Activated naive CD8-positive, alpha-beta T cell treated with anti-CD3 and anti-CD28 coated beads, Interleukin-2, amount 50 U/mL, for 16 hours (primary cell): ENCODE measurements around the gene ZBTB39.
"Not testable (repeated sequence)": the region's sequence is repeated elsewhere in the genome, so short reads cannot be mapped to it uniquely, and the experiment has no call there.

Source experiments
- DNase-seq: peaks from one replicate; pipeline ENCODE4 v3.0.0-alpha.2; 2020; ENCODE audit warnings: low read depth, low spot score

Gene ZBTB39, protein sequence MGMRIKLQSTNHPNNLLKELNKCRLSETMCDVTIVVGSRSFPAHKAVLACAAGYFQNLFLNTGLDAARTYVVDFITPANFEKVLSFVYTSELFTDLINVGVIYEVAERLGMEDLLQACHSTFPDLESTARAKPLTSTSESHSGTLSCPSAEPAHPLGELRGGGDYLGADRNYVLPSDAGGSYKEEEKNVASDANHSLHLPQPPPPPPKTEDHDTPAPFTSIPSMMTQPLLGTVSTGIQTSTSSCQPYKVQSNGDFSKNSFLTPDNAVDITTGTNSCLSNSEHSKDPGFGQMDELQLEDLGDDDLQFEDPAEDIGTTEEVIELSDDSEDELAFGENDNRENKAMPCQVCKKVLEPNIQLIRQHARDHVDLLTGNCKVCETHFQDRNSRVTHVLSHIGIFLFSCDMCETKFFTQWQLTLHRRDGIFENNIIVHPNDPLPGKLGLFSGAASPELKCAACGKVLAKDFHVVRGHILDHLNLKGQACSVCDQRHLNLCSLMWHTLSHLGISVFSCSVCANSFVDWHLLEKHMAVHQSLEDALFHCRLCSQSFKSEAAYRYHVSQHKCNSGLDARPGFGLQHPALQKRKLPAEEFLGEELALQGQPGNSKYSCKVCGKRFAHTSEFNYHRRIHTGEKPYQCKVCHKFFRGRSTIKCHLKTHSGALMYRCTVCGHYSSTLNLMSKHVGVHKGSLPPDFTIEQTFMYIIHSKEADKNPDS

DNA sequence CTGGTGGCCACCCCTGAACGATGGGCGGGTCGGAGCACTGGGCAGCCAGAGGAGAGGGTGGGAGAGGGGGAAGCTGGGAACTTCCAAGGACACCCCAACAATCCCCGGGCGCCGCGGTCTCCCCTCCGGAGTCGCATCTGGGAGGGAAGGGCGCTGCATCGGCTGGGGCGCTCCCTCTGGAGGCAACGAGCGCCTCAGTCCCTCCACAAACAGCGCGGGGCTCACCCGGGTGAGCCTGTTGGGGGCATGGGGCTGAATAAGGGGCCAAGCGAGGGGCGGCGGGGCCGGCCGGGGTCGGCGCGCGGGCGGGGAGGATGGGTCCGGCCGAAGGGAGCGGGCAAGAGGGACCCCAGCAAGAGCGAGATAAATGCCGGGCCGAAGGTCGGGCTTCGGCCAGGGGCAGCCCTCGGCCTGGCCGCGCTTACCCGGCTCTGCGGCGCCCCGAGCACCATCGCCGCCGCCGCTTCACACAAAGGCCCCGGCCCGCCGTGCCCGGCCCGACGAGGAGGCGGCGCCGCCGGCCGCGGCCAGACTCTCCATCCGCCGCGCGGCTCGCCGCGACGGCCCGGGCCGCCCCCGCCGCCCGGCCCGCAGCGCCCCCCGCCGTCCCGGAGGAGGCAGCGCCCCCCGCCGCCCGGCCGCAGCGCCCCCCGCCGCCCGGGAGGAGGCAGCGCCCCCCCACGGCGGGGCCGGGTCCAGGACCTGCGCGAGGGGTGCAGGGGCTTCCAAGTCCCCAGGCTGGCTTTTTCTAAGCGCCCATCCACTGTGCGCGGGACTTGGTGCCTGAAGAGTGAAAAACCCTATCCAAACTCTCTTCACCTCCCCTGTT, at the start of gene ZBTB39:
ZBTB39 (minus strand) TSS at position 567 of the 829 bp plus-strand sequence. CDS start 1,629 bp downstream, outside the sequence.
- DNase-seq, result peak; percentile 24

GRCh38 chr12:57055824-57056223, 49.5 kb upstream of the ZBTB39 start:
- DNase-seq, result no peak

- DNase-seq, result not testable (repeated sequence)
These were observed 47.6 kb upstream of the ZBTB39 start for GRCh38 chr12:57053901-57054300.

- DNase-seq, result not testable (repeated sequence)
These were observed 46.8 kb upstream of the ZBTB39 start for GRCh38 chr12:57053146-57053545.

DNA sequence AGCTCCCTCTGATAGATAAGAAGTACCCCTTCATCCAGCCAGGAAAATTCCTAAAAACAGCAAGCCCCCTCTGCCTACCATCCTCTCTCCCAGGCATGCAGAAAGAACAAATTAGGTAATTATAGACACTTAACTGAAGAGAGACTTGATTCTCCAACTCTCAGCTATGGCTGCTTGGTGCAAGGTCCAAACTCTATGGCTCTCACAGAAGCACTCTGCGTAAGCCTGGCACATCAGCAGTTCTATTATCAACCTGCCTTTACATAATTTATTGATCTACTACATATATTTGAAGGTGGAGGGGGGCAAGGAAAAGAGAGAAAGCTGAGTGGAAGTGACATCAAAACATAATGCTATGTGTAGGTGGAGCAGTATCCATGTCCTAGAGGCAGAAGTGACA, 44.7 kb upstream of the ZBTB39 start:
- no peak for DNase-seq

GRCh38 chr12:57049890-57050289, 43.5 kb upstream of the ZBTB39 start, which contains the start of gene MYO1A:
Gene MYO1A (minus strand): TSS chr12:57050129. CDS start chr12:57048323, 1,806 bp downstream.
- DNase-seq, result no peak

GRCh38 chr12:57049119-57049446, 42.7 kb upstream of the ZBTB39 start:
- no peak for DNase-seq

GRCh38 chr12:57048423-57049118, 42.2 kb upstream of the ZBTB39 start:
- DNase-seq, result no peak

- no peak for DNase-seq
These were observed 41.6 kb upstream of the ZBTB39 start for GRCh38 chr12:57047981-57048380.

- peak; percentile 7 for DNase-seq
These were observed 40.9 kb upstream of the ZBTB39 start for GRCh38 chr12:57046947-57047890.

- DNase-seq, result no peak
These were observed 39.9 kb upstream of the ZBTB39 start for GRCh38 chr12:57046086-57046791.

GRCh38 chr12:57044889-57045288, 38.5 kb upstream of the ZBTB39 start:
- no peak for DNase-seq

GRCh38 chr12:57044468-57044867, 38.1 kb upstream of the ZBTB39 start:
- no peak for DNase-seq

GRCh38 chr12:57042695-57043094, 36.3 kb upstream of the ZBTB39 start:
- no peak for DNase-seq

- DNase-seq, result no peak
These were observed 34.4 kb upstream of the ZBTB39 start for GRCh38 chr12:57040750-57041149.

- no peak for DNase-seq
These were observed 33.9 kb upstream of the ZBTB39 start for GRCh38 chr12:57040211-57040610.

DNA sequence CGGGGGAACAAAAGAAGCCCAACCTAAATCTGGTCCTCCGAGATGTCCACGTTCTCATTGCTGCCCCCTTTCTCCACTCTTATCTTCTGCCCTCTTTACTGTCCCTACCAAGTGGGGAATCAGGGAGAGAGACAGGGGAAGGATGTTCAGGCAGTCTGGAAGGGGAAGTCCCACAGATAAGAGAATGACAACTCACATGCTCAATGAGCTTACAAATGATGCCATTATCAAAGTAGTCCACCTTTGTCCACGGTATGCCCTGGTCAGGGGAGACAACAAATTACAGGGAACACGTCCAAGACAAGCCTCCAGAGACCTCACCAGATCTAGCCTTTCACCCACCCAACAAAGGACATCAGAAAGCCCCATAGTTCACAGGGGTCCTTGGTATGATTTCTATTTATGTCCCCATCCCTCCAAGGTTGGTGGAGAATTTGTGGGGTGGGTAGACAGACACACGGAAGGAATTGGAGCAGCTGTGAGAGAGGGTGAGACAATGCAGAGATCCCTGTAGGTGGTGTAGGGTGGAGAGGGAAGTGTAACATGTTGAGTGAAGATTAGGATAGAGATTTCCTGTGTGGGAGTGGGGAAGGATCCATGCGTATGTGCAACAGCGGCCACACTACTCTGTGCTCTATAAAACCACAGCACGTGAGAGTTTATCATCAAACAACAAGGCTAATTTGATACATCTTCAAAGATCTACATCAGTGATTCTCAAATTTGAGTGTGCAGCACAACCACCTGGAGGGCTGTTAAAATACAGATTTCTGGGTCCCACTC, 32.9 kb upstream of the ZBTB39 start:
- no peak for DNase-seq

DNA sequence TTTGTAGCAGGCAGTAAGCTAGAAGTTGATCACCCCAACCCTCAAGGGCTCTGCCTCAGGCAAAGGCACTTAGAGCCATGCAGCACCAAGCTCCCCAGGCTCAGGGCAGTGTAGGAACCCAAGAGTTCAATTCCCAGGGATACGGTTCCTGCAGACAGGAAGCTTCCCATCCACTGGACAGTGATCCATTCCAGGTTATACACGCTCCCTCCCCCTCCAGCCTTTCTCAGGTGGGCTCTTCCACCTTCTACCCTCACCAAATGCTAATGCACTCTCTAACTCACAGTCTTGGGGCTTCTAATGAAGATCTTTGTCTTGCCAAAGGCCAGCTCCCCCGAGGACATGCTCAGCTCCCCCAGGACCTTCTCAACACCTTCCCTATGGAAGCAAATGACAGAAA, 30.9 kb upstream of the ZBTB39 start:
- no peak for DNase-seq

GRCh38 chr12:57033431-57033830, 27.1 kb upstream of the ZBTB39 start:
- DNase-seq, result no peak
